LNCAP (cell line): ENCODE data around the gene MAP6D1.

Experiments used
- CTCF ChIP-seq: fragments of 450-650 bp; IDR thresholded peaks from 2 replicates; pipeline ENCODE4 v1.5.1; 2017; ENCODE audit warnings: mild to moderate bottlenecking

Gene MAP6D1

GRCh38 chr3:183808355-183808754 lies 17.0 kb downstream of the MAP6D1 start:
- TF ChIP-seq CTCF = no peak

GRCh38 chr3:183807881-183808280 lies 17.5 kb downstream of the MAP6D1 start:
- TF ChIP-seq CTCF = no peak

DNA sequence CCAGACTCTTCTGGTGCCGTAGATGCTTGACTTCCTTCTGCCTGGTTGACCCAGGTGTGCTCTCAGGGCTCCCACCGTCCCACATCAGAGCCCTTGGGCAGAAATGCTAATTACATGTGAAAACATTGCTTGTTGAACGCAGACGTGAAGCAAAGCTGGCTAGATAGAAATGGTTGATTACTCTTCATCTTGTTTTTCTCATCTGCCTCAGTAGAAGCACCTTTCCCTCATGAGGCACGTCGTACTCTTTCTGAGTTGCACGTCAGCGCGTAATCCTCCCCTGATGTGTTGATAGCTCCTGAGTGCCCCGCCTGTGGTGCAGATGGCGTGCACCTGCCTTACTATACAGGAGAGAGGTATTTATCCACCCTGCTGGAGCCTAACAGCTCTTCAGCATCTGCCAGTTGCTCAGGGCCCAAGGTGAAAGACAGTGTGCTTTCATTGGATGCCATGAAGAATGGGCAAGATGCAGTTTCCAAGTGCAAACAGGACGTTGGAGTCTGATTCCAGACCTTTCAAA lies 18.1 kb downstream of the MAP6D1 start:
- no peak for TF ChIP-seq CTCF

GRCh38 chr3:183802989-183803388 lies 22.4 kb downstream of the MAP6D1 start:
- no peak for TF ChIP-seq CTCF

- no peak for TF ChIP-seq CTCF
Observed at GRCh38 chr3:183801601-183802000, 23.8 kb downstream of the MAP6D1 start.

DNA sequence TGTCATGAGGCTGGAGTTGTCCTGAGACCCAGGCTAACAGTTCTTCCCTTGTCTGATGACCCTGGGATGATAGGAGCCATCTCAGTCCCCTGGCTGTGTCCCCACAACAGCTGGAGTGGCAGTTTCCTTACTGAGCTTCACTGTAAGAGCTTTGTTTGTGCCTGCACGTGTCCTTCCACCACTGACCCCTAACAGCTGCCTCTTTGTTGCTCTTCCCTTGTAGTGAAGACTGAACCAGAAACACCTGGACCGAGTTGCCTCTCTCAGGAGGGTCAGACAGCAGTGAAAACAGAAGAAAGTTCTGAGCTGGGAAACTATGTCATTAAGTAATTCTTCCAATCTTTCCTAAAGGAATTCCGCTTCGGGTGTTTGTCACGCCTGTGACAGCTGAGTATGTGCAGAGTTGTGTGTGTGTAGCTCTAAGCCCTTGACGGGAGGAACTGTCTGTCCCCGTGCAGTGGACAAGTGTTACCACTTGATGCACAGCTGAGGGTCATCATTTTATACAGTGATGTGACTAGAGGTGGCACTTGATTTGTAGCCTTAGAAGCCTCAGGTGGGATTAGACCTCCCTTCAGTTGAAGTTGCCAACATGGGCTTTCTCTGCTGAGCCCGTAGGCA lies 25.0 kb downstream of the MAP6D1 start:
- no peak for TF ChIP-seq CTCF

GRCh38 chr3:183799461-183799860 lies 25.9 kb downstream of the MAP6D1 start:
- no peak for TF ChIP-seq CTCF

GRCh38 chr3:183797996-183798395 lies 27.4 kb downstream of the MAP6D1 start:
- TF ChIP-seq CTCF = no peak
